Glomerular visceral epithelial cell (primary cell): Measurements from ENCODE around the gene CDH9.

Experiments
- DNase-seq: peaks from one replicate; pipeline ENCODE4 v3.0.0-alpha.2; 2016; ENCODE audit errors: extremely low spot score

Gene CDH9, protein sequence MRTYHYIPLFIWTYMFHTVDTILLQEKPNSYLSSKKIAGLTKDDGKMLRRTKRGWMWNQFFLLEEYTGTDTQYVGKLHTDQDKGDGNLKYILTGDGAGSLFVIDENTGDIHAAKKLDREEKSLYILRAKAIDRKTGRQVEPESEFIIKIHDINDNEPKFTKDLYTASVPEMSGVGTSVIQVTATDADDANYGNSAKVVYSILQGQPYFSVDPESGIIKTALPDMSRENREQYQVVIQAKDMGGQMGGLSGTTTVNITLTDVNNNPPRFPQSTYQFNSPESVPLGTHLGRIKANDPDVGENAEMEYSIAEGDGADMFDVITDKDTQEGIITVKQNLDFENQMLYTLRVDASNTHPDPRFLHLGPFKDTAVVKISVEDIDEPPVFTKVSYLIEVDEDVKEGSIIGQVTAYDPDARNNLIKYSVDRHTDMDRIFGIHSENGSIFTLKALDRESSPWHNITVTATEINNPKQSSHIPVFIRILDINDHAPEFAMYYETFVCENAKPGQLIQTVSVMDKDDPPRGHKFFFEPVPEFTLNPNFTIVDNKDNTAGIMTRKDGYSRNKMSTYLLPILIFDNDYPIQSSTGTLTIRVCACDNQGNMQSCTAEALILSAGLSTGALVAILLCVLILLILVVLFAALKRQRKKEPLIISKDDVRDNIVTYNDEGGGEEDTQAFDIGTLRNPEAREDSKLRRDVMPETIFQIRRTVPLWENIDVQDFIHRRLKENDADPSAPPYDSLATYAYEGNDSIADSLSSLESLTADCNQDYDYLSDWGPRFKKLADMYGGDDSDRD

DNA sequence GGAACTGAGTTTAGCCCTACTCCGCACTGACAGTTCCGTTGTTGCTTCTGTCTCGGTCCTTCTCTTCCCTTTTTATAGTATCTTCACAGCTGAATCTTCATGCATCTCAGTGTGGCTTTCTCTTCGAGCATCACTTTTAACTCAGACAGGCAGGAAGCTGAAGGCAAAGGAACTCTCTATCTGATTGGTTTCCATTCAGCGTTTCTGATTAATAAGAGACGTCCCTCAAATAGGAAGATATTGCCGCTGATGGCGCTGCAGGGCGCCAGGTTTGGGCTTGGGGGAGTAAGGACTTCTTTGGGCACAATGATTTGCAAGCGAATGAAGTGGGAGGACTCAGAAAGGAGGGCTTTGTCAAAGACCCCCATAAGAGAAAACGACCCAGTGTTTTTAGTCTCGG is at the start of gene CDH9:
Gene CDH9 (minus strand): TSS at position 111 of the 400 bp plus-strand sequence. CDS start 50,253 bp downstream, outside the sequence.
- no peak for DNase-seq

DNA sequence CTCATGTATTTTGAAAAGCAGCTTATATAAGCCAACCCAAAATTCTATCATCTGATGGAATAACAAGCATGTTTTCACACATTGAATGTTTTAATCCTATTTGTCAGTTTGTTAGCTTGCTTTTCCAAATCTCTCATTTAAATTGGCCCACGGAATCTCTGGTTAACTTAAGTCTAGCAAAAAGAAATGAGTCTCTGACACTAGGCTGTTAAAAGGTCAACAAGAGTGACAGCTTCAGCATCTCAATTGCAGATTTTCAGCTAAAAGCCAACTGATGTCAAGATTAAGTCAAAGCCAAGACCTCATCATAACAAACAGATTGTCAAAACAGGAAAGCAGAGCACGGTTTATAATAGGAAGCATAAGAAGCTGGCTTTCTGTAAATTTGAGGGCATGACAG is 49.4 kb upstream of the CDH9 start:
- no peak for DNase-seq

DNA sequence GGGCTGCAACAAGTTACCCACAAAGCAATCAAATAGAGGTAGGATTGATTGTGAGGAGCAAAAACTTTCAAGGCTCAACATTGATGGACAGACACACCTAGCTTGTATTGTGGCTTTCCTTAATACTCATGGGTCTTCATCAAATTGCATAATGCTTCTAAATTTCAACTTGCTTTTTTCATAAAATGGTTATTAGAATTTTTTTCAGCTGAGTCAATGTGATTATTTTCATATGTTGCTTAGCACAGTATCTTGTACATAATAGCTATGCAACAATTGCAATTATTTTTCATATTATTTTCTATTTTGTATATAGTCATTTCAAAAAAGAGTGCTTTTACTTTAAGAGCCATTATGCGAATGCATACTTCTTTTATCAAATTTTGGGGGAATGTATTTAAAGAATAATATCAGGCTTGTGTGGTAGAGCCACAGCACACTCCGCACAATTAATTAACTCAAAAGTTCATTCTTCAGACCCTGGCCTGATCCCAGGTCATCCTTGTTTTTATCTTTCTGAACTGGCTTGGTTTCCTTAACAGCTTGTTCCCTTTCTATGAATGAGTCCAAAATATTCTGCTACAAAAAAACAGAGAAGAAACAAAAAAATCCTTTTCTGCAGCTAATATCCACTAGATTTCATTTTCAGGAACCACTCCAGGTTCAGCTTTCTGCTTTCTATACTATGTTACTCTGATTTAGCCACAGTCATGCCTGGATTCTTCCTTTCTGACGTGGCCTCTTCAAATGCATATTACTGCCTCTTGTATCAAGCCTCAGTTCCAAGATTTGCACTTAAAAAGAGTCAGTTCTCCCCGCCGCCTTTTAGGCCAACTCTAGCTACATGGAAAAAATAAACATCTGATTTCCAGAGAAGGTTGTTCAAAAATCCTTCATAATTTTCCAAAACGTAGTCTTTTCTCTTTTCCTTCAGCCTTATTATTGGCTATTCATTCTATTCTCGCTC is 45.3 kb upstream of the CDH9 start:
- DNase-seq = no peak

DNA sequence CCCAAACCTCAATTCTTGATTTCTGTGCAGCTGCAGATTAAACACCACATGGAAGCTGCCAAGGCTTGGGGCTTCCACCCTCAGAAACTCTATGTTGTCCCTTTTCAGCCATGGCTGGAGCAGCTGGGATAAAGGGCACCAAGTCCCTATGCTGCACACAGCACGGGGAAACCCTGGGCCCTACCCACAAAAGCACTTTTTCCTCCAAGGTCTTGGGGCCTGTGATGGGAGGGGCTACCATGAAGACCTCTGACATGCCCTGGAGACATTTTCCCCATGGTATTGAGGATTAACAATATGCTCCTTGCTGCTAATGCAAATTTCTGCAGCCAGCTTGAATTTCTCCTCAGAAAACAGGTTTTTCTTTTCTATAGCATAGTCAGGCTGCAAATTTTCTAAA is 41.8 kb upstream of the CDH9 start:
- DNase-seq = no peak

DNA sequence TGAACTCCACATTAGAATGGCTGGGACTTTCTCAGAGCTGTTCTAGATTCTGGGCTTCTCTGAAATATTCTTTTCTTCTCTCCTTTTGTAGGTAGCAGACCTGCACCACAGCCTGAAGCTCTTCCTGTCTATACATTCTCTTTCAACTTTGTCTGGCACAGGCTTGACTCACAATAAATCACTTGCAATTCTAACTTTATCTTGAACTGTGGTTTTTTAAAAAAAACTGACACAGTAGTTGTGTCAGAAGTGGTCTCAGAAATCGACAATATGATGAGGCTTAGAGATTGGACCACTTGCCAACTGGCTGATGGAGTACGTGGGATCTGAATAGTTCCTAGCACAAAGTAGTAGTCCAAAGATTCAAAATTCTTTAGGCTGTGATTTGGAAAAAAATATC is 24.1 kb upstream of the CDH9 start:
- no peak for DNase-seq

DNA sequence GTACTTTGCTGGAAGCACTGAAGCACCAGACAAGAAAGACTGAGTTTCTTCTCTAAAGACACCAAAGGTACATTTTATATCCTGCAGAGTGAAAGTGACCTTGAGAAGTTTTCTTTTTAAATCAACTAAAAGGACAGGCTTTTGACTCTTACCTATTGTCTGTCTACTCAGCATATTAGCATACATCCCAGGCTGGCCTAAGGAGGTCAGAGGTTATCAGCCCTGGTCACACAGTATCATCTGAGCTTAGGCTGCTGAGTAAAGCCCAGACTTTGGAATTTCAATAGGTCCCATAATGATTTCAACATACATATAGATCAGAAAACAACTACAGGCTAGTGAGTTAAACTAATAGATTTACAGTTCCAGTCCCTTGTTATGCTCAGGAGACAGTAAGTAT is 10.1 kb upstream of the CDH9 start:
- no peak for DNase-seq

DNA sequence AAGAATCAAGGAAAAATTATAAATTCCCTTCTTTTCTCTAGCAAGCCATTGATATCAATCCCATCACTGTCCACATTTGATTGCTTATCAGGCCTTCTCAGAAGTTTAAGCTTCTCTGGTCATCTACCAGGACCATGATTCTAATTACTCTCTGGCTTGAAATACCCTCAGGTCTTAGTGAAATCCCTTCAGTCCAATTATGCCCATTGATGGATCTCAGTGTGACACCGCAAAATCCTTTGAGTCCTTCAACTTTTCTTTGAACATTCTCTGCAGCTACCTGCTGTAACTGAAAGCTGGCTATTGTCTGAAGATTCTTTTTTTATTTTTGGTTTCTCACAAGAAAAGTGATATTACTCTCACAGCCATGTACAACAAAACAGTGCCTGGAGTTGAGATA is 3.0 kb upstream of the CDH9 start:
- DNase-seq = no peak

DNA sequence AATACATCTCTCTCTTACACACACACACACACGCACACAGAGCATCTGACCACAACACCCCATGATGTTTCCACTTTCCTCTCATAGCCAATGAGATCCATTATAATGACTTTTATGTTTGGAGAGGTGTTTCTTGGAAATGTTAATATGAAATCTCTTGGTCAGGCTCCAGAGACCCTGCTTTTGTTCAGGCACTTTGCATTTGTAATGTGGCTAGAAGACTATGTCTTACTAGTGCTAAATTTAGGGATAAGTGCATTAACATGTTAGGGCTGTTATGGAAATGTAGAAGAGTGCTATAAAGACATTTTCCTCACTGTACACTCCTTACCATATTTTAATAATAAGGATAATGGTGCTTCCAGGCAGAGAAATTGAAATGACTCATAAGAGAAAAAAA is 3.8 kb downstream of the CDH9 start:
- DNase-seq = no peak

DNA sequence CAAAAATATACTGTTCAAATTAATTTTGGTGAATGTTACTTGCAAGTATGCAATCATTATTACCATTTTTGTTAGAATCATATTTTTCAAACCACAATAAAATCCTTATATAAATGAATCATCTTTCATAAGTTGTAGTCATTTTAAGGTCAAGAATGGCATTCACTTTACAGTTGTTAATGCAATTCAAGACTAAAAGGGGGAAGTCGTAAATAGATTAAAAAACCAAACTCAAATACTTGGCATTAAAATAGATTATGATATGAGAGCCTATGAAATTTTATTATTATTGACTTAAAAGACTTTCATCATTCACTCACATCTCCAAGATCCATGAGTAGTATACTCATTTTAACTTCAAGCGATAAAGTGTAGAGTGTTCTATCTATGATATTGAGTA is 11.6 kb downstream of the CDH9 start:
- no peak for DNase-seq

DNA sequence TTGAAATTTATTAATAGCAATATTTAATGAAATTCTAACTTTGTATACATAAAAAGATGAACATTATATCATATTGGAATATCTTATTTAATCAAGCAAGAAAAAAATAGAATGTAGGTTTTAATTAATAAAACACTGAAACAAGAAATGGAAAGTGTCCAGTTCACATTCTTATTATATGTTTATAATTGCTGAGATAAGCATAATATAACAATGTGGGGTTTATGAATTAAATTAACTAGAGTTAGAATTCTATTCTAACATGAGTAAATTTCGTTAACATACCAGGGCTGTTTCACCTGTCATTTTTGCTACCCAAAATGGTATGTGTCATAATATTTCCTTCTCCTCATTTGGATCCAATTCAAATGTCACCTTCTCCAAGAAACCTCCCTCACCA is 12.3 kb downstream of the CDH9 start:
- DNase-seq = no peak

DNA sequence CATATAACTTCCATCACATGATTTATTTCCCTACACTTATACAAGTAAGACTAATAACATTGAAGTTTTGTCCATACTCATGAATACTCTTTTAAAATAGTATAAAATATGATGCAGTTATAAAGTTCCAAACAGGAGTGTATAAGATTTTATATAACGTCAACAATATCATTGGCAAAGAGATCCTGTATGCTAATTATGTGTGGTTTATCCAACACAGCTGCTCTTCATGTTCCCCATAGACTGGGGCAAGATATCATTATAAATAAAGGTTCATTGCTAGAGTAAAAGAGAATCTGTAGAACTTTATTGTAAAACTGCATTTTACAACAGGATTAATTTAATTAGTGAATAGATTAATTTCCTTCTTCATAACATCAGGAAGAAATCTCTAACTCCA is 16.9 kb downstream of the CDH9 start:
- no peak for DNase-seq

DNA sequence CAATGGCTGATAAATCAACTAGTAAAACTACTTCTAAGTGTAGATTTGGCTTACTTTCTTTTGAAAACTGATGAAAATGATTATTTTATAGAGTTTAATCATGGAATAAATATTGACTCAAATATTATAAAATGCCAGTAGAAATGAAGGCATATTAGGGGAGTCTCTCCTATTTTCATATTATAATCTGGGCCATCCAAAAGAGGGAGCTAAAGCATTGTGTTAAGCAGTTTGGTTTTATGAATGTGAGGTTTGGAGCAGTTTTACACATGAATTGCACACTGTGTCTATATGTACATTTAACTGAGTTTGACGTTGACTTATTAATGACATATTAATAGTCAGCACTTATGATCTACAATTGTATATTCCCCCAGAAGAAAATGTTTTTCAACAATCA is 17.4 kb downstream of the CDH9 start:
- DNase-seq = peak; percentile 45

DNA sequence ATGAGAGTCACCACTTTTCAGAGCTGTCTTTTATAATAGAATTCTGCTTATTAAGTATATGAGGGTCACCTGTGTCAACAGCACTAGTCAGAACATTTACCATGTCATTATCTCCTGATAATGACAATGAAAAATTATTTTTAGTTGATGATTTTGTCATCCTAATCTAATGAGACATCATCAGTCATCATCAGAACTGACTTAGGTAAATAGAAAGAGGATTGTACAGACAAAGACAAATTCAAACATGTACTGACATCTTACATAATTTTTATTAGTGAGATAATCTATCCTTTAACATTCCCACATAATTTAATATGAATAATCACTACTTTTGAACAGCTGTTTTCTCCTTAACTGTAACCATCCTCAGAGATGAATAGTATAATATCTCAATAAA is 22.6 kb downstream of the CDH9 start:
- DNase-seq = no peak

DNA sequence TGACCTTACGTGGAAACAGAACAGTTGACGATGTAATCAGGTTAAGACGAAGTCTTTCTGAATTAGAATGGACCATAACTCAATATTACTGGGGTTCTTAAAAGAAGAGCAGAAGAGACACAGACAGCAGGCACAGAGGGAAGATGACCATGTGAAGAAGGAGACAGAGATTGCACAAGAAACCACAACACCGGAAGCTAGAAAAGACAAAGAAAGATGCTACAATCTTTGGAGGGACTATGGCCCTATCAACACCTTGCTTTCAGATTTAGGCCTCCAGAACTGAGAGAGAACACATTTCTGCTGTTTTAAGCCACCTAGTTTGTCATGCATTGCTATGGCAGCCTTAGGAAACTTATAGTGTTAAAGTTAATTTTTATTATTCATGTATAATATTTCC is 27.1 kb downstream of the CDH9 start:
- no peak for DNase-seq

DNA sequence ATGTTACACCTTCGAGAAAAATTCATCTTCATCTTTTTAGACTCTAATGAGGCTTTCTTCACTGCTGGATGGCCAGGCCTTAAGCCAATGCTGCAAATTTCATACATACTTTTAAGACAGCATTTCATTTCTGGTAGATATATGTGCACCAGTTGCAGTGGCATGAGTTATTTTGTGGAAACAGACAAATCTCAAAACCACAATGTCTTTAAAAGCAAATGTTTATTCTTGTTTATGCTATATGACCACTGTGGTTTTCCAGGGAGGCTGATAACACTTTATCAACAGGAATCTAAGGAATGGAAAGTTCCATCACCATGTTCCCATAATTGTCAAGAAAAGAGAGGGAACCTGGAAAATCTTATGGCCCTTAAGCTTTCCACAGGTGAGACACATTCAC is 27.7 kb downstream of the CDH9 start:
- DNase-seq = no peak

DNA sequence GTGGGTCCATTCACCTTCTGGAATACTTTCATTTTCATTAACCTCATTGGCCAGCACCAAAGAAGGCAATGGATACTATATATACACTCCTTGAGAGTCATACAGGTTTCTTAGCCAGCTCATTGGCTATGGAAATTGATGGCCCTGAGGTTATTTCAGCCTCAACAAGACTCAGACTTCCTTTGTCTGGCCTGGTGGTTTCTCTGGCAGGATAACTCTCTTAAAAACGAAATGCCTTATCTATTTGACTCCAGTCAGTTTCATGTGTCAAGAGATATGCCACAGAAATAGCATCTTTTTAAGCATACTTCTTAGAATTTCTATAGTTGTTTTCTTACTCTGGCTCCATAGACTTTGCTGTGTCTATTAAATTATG is 28.9 kb downstream of the CDH9 start:
- no peak for DNase-seq

DNA sequence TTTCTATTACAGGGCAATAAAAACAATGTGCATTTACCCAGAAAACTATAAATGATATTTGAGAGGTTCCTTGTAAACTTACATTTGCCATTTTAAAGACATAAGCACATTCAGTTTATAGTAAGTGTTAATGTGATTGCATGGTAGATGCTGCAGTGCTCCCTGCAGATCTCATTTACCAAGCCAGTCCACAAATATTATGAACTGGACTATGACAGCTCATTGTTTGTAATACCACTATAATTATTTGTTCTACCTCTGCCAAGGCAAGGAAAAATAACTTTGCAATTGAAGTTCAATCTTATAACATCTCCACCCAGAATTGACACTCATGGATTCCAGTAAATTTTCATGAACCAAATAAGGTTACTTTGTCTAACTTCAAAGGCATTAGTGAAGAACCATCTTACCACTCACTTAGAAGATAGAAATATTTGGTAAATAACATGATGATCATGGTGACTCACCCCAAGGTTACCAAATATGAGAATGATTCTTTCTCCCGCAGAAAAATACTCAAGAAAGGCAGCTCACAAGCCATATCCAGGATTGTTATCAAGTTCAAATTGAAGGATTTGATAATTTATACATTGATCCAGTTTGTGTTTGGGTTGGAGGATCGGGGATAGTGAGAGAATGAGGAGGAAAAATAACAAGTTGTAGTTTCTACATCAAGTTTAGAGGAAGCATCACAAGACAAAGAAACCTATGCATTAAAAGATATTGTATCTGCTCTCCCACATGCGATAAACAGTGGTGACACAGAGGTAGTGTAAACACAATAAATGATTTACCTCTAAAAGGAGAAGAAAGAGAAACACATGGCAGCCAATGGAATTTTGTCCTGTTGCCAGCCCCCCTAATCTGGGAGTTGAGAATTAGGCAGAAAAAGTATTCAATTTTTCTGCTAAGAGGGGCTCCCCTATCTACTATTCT is 29.5 kb downstream of the CDH9 start:
- no peak for DNase-seq

DNA sequence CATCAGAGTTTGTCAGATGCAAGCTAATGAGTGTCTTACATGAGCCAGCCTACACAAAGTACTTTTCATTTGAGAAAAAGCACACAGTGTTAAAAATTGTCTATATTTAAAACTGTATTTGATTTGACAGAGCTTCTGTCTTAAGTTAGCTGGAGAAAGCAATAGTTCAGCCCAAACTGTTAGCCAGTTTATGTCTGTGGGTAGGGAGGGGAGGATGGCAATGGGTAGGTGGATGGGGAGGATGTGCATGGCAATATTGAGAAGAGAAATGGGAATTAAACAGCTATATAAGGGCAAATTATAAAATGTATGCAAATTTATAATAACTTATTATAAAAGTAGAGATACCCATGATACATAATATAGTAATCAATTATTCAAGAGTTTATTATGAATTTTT is 31.3 kb downstream of the CDH9 start:
- DNase-seq = no peak

DNA sequence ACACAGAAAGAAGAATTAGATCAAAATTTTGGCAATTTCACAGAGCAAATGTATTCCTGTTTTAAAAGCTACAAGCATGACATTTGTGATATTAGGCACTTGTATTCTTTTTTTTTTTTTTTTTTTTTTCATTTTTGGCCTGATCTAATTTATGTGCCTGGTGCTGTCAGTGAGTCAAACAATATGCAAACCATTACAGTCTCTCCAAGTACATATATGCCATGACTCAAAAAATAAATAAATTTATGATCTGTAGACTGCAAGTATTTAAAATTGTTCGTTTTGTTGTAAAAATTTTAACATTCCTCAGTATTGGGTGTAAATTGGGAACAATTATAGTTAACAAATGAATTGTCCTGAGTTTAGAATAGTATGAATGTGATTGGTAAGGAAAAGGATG is 51.4 kb downstream of the CDH9 start:
- no peak for DNase-seq

DNA sequence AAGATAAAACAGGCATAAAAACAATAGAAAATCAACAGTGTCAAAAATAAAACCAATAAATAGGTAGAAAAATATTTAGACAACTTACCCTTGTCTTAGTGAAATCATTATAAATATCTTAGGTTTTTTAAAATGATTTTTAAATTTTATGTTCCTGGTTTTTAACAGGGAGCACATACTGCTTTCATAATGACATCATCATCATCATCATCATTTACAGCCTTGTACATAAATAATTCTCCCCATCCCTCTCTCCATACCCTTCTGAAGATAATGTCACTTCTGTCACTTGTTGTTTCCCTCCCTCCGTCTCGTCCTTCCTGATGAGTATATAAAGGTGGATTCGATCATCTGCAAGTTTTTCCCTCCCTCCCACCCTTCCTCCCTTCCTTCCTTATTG is 56.6 kb downstream of the CDH9 start:
- no peak for DNase-seq

DNA sequence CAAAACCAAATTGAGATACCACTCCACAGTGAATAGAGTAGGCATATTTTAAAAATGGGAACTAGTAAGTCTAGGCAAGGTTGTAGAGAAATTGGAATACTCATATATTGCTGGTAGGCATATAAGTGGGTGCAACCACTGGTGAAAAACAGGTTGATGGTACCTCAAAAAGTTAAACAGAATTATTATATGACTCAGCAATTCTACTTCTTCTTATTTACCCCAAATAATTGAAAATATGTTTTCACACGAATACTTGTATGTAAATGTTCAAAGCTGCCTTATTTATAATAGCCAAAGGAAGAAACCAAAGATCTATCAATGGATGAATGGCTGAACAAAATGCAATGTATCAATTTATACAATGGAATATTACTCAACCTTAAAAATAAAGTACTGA is 79.1 kb downstream of the CDH9 start:
- DNase-seq = no peak
